WTC11 (cell line): ENCODE measurements around the gene RBMS2. TPM values are rescaled to one million over a fixed set of nuclear protein-coding genes. Genes with fewer than 3 reads are reported as not detected.

Source experiments
- ATAC-seq: fragments of 200-7000 bp; cut with Tn5 transposase; 2 replicates; pipeline ENCODE4 v1.10.0; 2021; ENCODE audit warnings: mild to moderate bottlenecking, moderate library complexity
- CTCF ChIA-PET: fragments of 300-600 bp; sonication (Branson Sonifier 250); formaldehyde crosslinking; loops from one replicate; lab custom pipeline; 2021; ENCODE audit warnings: antibody characterized with exemption; lab: Charles Lee
- POLR2A ChIA-PET: fragments of 350-600 bp; sonication (Branson Sonifier 250); formaldehyde crosslinking; loops from one replicate; lab custom pipeline; 2021; ENCODE audit warnings: antibody characterized with exemption; lab: Charles Lee
- DNase-seq: peaks from one replicate; pipeline ENCODE4 v3.0.0; 2021; ENCODE audit warnings: low spot score
- H3K27ac Mint-ChIP-seq: 2 replicates; pipeline ENCODE4 v1.8.0; 2021; ENCODE audit warnings: mixed read lengths
- H3K27me3 Mint-ChIP-seq: 2 replicates; pipeline ENCODE4 v1.8.0; 2021; ENCODE audit warnings: low read depth, mild to moderate bottlenecking, moderate library complexity, mixed read lengths
- H3K36me3 Mint-ChIP-seq: 2 replicates; pipeline ENCODE4 v1.8.0; 2021; ENCODE audit warnings: mixed read lengths
- H3K4me1 Mint-ChIP-seq: 2 replicates; pipeline ENCODE4 v1.8.0; 2022; ENCODE audit warnings: mixed read lengths
- H3K4me3 Mint-ChIP-seq: 2 replicates; pipeline ENCODE4 v1.8.0; 2021; ENCODE audit warnings: mild to moderate bottlenecking, moderate library complexity, mixed read lengths
- H3K9me3 Mint-ChIP-seq: 2 replicates; pipeline ENCODE4 v1.8.0; 2021; ENCODE audit warnings: mixed read lengths
- AR ChIP-seq: fragments of 250-450 bp; sonication (Bioruptor Pico); IDR thresholded peaks from 2 replicates; pipeline ENCODE4 v1.9.0; 2021; ENCODE audit warnings: mild to moderate bottlenecking
- ATF1 ChIP-seq: sonication (generic); formaldehyde crosslinking; IDR thresholded peaks from 2 replicates; pipeline ENCODE4 v1.8.1; 2023; ENCODE audit warnings: mild to moderate bottlenecking, moderate library complexity, missing genetic modification reagents
- CDX4 ChIP-seq: fragments of 250-450 bp; sonication (Bioruptor Pico); IDR thresholded peaks from 2 replicates; pipeline ENCODE4 v1.9.0; 2021; ENCODE audit warnings: moderate library complexity, mild to moderate bottlenecking, inconsistent platforms, borderline replicate concordance
- CREB1 ChIP-seq: sonication (generic); formaldehyde crosslinking; IDR thresholded peaks from 2 replicates; pipeline ENCODE4 v1.8.0; 2023; ENCODE audit warnings: mild to moderate bottlenecking, missing genetic modification reagents
- E2F5 ChIP-seq: sonication (generic); formaldehyde crosslinking; IDR thresholded peaks from 2 replicates; pipeline ENCODE4 v1.8.1; 2022; ENCODE audit warnings: mild to moderate bottlenecking, moderate library complexity, missing genetic modification reagents
- EMX1 ChIP-seq: fragments of 250-450 bp; sonication (Bioruptor Pico); IDR thresholded peaks from 2 replicates; pipeline ENCODE4 v1.8.0; 2021; ENCODE audit warnings: mild to moderate bottlenecking
- ETV6 ChIP-seq: sonication (generic); formaldehyde crosslinking; IDR thresholded peaks from 2 replicates; pipeline ENCODE4 v1.8.1; 2022; ENCODE audit warnings: mild to moderate bottlenecking, missing genetic modification reagents
- FOXJ3 ChIP-seq: sonication (generic); formaldehyde crosslinking; IDR thresholded peaks from 2 replicates; pipeline ENCODE4 v1.9.0; 2021; ENCODE audit warnings: missing genetic modification reagents, mild to moderate bottlenecking, borderline replicate concordance
- FOXP1 ChIP-seq: sonication (generic); formaldehyde crosslinking; IDR thresholded peaks from 2 replicates; pipeline ENCODE4 v1.8.0; 2022; ENCODE audit warnings: missing genetic modification reagents, mild to moderate bottlenecking, moderate library complexity, borderline replicate concordance
- FOXP4 ChIP-seq: sonication (generic); formaldehyde crosslinking; IDR thresholded peaks from 2 replicates; pipeline ENCODE4 v1.8.0; 2022; ENCODE audit warnings: mild to moderate bottlenecking, missing genetic modification reagents
- KAT7 ChIP-seq: sonication (generic); formaldehyde crosslinking; IDR thresholded peaks from 2 replicates; pipeline ENCODE4 v1.8.1; 2023; ENCODE audit warnings: missing genetic modification reagents, mild to moderate bottlenecking, borderline replicate concordance
- MXD4 ChIP-seq: fragments of 250-450 bp; sonication (Bioruptor Pico); IDR thresholded peaks from 2 replicates; pipeline ENCODE4 v1.8.0; 2021; ENCODE audit warnings: mild to moderate bottlenecking, moderate library complexity, borderline replicate concordance
- NFYB ChIP-seq: sonication (generic); formaldehyde crosslinking; conservative IDR thresholded peaks from 2 replicates; pipeline ENCODE4 v1.8.0; 2022; ENCODE audit warnings: low read depth, missing genetic modification reagents
- NR2C2 ChIP-seq: sonication (generic); formaldehyde crosslinking; IDR thresholded peaks from 2 replicates; pipeline ENCODE4 v1.8.0; 2022; ENCODE audit warnings: mild to moderate bottlenecking, missing genetic modification reagents
- PRRX2 ChIP-seq: fragments of 250-450 bp; sonication (Bioruptor Pico); IDR thresholded peaks from 2 replicates; pipeline ENCODE4 v1.8.0; 2021; ENCODE audit warnings: mild to moderate bottlenecking
- RORB ChIP-seq: fragments of 250-450 bp; sonication (Bioruptor Pico); IDR thresholded peaks from 2 replicates; pipeline ENCODE4 v1.9.0; 2021; ENCODE audit warnings: mild to moderate bottlenecking
- STAT6 ChIP-seq: sonication (generic); formaldehyde crosslinking; conservative IDR thresholded peaks from 2 replicates; pipeline ENCODE4 v1.8.1; 2023; ENCODE audit warnings: mild to moderate bottlenecking, low read depth, missing genetic modification reagents, moderate library complexity
- TCF7 ChIP-seq: sonication (generic); formaldehyde crosslinking; IDR thresholded peaks from 2 replicates; pipeline ENCODE4 v1.8.0; 2022; ENCODE audit warnings: mild to moderate bottlenecking, low read depth, missing genetic modification reagents, moderate library complexity
- TP53 ChIP-seq: sonication (generic); formaldehyde crosslinking; IDR thresholded peaks from 2 replicates; pipeline ENCODE4 v1.8.1; 2023; ENCODE audit warnings: mild to moderate bottlenecking, missing genetic modification reagents
- ZBTB43 ChIP-seq: sonication (generic); formaldehyde crosslinking; IDR thresholded peaks from 2 replicates; pipeline ENCODE4 v1.8.1; 2023; ENCODE audit warnings: mild to moderate bottlenecking, missing genetic modification reagents
- ZMAT4 ChIP-seq: fragments of 250-450 bp; sonication (Bioruptor Pico); IDR thresholded peaks from 2 replicates; pipeline ENCODE4 v1.9.0; 2021; ENCODE audit warnings: mild to moderate bottlenecking
- ZNF317 ChIP-seq: sonication (generic); formaldehyde crosslinking; IDR thresholded peaks from 2 replicates; pipeline ENCODE4 v1.8.1; 2023; ENCODE audit warnings: low read depth, mild to moderate bottlenecking, moderate library complexity, missing genetic modification reagents, borderline replicate concordance
- ZNF396 ChIP-seq: fragments of 250-450 bp; sonication (Bioruptor Pico); IDR thresholded peaks from 2 replicates; pipeline ENCODE4 v1.8.0; 2021; ENCODE audit warnings: mild to moderate bottlenecking, moderate library complexity, borderline replicate concordance
- ZNF423 ChIP-seq: fragments of 250-450 bp; sonication (Bioruptor Pico); IDR thresholded peaks from 2 replicates; pipeline ENCODE4 v2.1.2; 2022; ENCODE audit warnings: mild to moderate bottlenecking, moderate library complexity
- ZSCAN18 ChIP-seq: fragments of 250-450 bp; sonication (Bioruptor Pico); IDR thresholded peaks from 2 replicates; pipeline ENCODE4 v2.1.2; 2022; ENCODE audit warnings: mild to moderate bottlenecking, moderate library complexity
- total RNA-seq: library from RNA; stranded (reverse); gene quantifications from 3 replicates; pipeline ENCODE4 v1.2.3, GENCODE V29; 2021

Gene RBMS2
- total RNA-seq, 1 experiment from 2014 or later: 16.7 TPM

- Mint-ChIP-seq H3K4me1 (peaks cover 14% of the 10 kb centered on the region), H3K27ac (peak overlapping the region; percentile 54; the same call in 1 of the 2 replicates), H3K4me3 (no peak overlapping the region), H3K36me3 (peaks cover 29% of the 10 kb centered on the region), H3K9me3 (no peaks in the 10 kb centered on the region), H3K27me3 (no peaks in the 10 kb centered on the region)
- CTCF ChIA-PET: interaction anchor here (1.1 to 5.6 kb wide), 3 partner anchors 13 to 356 kb away, joined by 3 to 84 read pairs (median 3); no protein-coding TSS in a partner anchor
- TF ChIP-seq KAT7 (CRISPR knock-in tag) (no peak), ZMAT4 (no peak), ZSCAN18 (no peak), ZNF317 (CRISPR knock-in tag) (no peak), FOXP4 (CRISPR knock-in tag) (no peak), ZNF396 (CRISPR knock-in tag) (no peak), ETV6 (CRISPR knock-in tag) (no peak), RORB (no peak), ZBTB43 (CRISPR knock-in tag) (no peak), FOXP1 (CRISPR knock-in tag) (no peak), MXD4 (CRISPR knock-in tag) (no peak), FOXJ3 (CRISPR knock-in tag) (no peak), CREB1 (CRISPR knock-in tag) (no peak), ZNF423 (no peak), TP53 (no peak), TCF7 (no peak), NFYB (CRISPR knock-in tag) (no peak), STAT6 (no peak), ATF1 (CRISPR knock-in tag) (no peak)
- POLR2A ChIA-PET: interaction anchor here (1.1 kb wide), 1 partner anchor 37 kb away, joined by 8 read pairs; no protein-coding TSS in a partner anchor
- no peak for DNase-seq
- ATAC-seq: no peak
Observed at GRCh38 chr12:56622535-56622934, 100.9 kb downstream of the RBMS2 start.

- ATAC-seq (no peak), DNase-seq (no peak)
- ChIA-PET POLR2A (interaction anchor here (1.8 kb wide), 1 partner anchor 10 kb away, joined by 5 read pairs; no protein-coding TSS in a partner anchor), CTCF (interaction anchor here (3.3 kb wide), 1 partner anchor 10 kb away, joined by 39 read pairs; no protein-coding TSS in a partner anchor)
- Mint-ChIP-seq H3K27me3 (no peaks in the 10 kb centered on the region), H3K4me1 (peaks cover 42% of the 10 kb centered on the region), H3K9me3 (no peaks in the 10 kb centered on the region), H3K36me3 (peaks cover 18% of the 10 kb centered on the region), H3K27ac (no peak overlapping the region), H3K4me3 (no peak overlapping the region)
- TF ChIP-seq AR (no peak), CDX4 (CRISPR knock-in tag) (no peak), EMX1 (no peak), PRRX2 (CRISPR knock-in tag) (no peak), NR2C2 (no peak), E2F5 (no peak)
Observed at GRCh38 chr12:56626701-56627100, 105.1 kb downstream of the RBMS2 start.
